ENCODE results near the gene MLKL.
"Not testable (repeated sequence)": the region's sequence is repeated elsewhere in the genome, so short reads cannot be mapped to it uniquely, and the experiment has no call there.

Gene MLKL

GRCh38 chr16:74731853-74732477, 31.3 kb upstream of the MLKL start:
- no peak for DNase-seq

GRCh38 chr16:74729783-74730683, 29.4 kb upstream of the MLKL start:
- no peak for DNase-seq

DNA sequence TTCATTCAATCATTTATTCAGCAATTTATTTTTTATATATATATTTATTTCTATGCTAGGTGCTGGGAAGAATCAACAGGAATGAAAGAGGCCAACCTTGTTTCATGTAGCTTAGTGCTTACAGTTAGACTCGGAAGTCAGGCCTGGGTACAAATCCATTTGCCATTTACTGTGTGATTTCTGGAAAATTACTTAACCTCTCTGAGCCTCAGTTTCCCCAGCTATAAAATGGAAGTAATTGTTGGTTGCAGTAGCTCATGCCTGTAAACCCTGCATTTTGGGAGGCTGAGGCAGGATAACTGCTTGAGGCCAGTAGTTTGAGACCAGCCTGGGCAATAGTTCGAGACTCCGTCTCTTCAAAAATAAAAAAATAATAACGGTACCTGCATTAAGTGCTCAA, 27.2 kb upstream of the MLKL start:
- DNase-seq = no peak

GRCh38 chr16:74726716-74727115, 26.1 kb upstream of the MLKL start:
- peak; percentile 54 to 96 for DNase-seq

GRCh38 chr16:74725651-74726455, 25.2 kb upstream of the MLKL start:
- no peak for DNase-seq

DNA sequence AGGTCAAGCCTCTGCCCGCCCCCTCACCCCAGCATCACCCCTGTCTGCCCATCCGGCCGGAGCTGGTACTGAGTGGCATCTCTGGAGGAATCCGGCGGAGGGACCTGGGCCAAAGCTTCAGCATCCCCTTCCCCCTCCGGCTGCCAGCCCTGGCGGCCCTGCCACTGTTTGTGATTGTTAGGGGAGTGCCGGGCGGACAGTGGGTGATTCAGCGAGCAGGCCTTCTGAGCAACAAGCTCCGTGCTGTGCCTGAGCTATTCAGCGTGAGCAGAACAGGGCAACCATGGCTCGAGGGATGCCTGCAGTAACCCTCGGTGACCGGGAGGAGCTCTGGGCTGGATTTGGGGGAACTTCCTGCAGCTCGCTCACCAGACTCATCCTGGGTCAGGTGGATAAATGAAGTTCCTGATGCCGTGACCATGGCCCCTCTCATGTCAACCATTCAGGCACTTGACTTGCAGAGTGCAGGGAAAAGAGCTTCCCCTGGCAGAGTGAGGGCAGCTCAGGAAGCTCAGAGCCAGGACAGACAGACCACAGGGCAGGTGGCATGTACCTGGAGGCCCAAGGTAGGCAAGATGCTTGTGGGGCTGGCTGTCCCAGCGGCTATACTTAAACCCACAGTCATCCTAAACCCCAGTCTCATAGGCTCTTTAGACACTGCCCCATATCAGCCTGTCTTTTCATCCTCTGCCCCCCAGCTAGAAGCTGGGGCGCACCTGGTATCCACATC, 24.3 kb upstream of the MLKL start:
- DNase-seq = no peak

GRCh38 chr16:74723256-74723655, 22.6 kb upstream of the MLKL start:
- DNase-seq = peak; percentile 28 to 39

DNA sequence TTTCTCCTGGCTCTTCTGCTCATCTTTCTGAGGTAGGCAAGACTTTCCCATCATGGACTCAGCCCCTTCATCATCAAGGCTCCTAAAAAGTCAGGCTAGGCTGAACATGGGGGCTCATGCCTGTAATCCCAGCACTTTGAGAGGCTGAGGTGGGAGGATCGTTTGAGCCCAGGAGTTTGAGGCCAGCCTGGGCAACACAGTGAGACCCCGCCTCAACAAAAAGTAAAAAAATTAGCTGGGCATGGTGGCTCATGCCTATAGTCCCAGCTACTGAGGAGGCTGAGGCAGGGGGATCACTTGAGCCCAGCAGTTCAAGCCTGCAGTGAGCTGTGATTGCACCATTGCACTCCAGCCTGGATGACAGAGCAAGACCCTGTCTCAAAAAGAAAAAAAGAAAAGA, 21.5 kb upstream of the MLKL start:
- not testable (repeated sequence) for DNase-seq

DNA sequence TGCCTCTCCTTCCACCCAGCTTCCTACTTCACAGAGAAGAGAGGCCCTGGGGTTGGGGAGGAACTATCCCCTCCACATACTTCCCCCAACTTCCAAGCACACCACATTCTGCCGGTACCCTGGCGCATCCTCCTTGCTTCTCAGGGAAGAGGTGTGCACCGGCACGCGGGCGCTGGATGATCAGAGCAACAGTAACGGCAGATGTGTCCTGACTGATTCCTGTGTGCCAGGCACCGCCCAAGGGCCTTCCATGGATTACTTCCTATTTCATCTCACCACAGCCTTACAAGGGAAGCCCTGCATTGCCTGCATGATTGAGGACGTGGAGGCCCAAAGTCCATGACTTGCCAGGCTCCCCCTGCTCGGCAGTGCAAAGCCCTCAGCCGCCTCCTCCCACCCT, 21.1 kb upstream of the MLKL start:
- no peak for DNase-seq

DNA sequence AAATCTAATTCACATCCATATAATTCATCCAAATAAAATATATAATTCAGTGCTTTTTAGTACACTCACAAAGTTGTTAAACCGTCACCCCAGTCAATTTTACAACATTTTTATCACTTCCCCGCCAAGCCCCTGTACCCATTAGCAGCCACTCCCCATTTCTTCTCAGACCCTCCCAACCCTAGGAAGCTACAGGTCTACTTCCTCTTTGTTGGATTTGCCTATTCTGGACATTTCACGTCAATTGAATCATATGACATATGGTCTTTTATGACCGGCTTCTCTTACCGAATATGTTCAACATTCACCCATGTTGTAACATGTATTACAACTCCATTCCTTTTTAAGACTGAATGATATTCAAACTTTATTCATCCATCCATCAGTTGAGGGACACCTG, 19.9 kb upstream of the MLKL start:
- DNase-seq = no peak

DNA sequence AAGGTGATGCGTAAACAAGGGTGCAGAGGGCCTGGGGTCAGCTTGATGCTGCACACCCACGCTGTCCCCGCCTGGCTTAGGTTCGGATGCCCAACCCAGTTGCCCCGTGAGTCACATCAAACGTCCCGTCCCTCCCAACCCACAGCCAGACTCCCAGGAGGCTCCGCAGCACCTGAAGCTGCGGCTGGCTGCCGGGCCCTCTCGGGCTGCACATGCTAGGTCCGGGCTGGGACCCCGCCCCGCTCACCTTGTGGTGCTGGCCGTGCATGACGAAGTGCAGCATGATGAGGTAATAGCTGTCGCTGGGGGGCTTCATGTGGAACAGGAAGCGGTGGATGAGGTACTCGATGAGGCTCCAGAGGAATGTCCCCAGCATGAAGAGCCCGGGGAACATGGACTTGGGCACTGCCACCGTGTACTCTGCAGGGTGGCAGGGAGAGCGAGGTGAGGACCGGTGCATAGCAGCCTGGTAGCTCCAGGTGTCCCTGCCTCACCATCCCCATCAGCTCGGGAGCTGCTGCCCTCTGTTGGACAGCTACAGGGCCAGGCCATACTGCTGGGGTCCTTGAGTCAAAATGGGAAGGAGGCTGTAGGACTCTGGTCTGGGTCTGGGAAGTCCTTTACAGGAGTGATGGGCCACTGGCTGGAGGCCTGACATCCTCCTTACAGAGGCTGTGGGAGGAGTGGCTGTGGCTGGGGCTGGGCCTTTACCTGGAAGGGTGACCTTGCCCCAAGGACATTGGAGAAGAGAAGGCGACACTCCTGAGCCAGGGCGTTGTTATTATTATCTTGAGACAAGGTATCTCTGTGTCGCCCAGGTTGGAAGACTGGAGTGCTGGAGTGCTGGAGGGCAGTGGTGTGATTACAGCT, 18.3 kb upstream of the MLKL start:
- no peak for DNase-seq

GRCh38 chr16:74718140-74718539, 17.5 kb upstream of the MLKL start:
- DNase-seq = no peak

GRCh38 chr16:74717367-74717766, 16.7 kb upstream of the MLKL start:
- no peak for DNase-seq

DNA sequence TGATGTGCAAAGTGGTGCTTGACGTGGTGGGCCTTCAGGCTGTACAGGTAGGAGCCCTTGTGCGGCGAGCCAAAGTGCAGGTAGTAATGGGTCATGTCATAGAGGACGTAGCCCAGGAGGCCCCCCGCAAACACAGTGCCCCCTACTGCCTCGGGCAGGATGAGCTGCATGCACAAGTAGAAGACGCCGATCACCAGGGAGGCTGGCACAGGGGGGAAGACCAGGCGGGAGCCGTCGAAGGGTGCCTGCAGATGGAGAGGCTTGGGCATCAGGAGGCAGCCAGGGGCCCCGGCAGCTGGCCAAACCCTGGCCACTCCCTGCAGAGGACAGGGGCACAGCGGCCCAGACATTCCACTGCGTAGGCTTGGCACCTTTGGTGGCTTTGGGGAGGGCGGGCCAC, 15.7 kb upstream of the MLKL start:
- DNase-seq = no peak

DNA sequence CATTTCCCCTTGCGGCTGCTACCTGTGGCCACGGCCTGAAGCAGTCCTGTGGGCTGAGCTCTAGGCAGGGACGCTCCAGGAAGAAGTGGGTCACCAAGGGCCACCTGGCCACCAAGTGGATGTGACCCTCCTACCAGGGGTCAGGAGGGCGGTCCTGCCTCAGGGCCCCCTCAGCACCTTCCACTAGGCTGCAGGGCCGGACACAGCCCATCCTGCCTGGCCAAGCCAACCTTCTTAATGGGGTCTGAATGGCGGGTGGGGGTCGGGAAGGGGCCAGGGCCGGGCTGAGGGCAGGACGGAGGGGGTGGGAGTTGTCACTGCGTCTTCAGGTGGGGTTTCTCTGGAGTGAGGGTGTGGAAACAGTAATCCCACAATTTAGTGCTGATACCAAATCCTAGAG, 13.2 kb upstream of the MLKL start:
- DNase-seq = no peak

DNA sequence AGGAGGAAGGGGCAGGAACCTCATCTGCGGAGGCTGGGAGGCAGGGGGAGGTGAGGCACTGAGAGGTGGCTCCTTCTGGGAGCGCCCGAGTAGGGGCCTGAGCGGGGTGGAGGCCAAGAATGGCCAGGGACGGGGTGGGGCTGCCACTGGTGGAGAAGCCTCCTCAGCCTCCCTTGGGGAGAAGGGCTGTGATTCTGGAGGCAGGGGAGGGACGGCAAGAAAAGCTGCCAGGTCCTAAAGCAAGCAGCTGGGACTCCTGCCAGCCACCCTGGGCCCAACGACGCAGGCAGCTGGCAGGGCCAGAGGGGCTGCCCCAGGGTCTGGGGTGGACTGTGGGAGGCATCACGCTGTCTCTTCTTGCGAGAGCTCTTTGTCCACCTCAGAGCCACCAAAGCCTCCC, 12.7 kb upstream of the MLKL start:
- DNase-seq = no peak

GRCh38 chr16:74711938-74712337, 11.3 kb upstream of the MLKL start:
- no peak for DNase-seq

DNA sequence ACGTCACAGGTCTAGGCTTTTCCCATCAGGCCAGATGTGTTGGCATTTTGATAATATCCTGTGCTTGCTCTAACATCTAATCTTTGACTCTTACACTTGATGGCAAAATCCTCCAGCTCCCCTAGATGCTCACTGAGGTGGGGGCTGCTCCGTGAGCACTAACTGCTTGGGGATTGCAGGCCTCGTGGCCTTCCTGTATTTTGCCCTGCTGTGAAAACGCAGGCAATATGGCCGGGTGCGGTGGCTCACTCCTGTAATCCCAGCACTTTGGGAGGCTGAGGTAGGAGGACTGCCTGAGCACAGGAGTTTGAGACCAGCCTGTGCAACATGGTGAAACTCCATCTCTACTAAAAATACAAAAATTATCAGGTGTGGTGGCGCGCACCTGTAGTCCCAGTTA, 9.7 kb upstream of the MLKL start:
- DNase-seq = no peak

GRCh38 chr16:74709441-74709877, 8.8 kb upstream of the MLKL start:
- DNase-seq = peak; percentile 91 to 95

DNA sequence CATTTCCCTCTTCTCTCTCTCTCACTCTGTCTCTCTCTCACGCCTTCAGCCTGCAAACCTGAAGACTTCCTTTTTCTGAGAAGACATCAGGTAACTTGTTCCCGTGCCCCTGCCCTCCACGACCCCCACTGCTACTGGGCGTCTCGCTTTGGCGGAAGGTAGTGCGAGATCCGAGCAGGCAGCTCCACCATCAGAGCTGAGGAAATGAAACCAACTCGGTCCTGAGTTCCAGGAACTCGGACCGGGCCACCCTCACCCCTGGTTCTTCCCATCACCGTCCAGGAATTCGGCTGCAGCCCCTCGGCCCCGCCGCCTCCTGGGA, 585 bp downstream of the MLKL start:
- peak; percentile 32 to 46 for DNase-seq

DNA sequence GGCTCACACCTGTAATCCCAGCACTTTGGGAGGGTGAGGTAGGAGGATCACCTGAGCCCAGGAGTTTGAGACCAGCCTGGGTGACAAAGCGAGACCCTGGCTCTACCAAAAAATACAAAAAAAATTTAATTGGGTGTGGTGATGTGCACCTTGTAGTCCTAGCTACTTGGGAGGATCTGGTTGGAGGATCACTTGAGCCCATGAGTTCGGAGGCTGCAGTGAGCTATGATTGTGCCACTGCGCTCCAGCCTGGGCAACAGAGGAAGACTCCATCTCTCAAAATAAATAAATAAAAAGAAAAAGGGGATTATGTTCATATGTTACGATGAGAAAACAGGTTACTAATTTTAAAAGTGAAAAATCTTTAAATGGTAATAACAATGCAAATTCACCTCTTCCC, 996 bp downstream of the MLKL start:
- DNase-seq = no peak

- DNase-seq = peak; percentile 51 to 59
Measured at GRCh38 chr16:74698222-74698621, 2.4 kb downstream of the MLKL start.
